Measurements from ENCODE around the gene PPP1R1C. TPM values are rescaled to one million over a fixed set of nuclear protein-coding genes. Genes with fewer than 3 reads are reported as not detected.

The PPP1R1C gene
- total and polyA plus RNA-seq, 9 donors = 0.40 to 2.7 (median 0.83) TPM

- Histone ChIP-seq H3K4me1 (ENCODE audit: control insufficient read depth, insufficient read depth, low read length) (no peaks in the 10 kb centered on the region), H3K9me3 (replicated peaks; ENCODE audit: control insufficient read depth, low read depth, low read length) (no peaks in the 10 kb centered on the region), H3K36me3 (ENCODE audit: control insufficient read depth, insufficient read depth, low read length) (no peaks in the 10 kb centered on the region), H3K4me3 (ENCODE audit: low read length) (no peak overlapping the region), H3K27me3 (ENCODE audit: control insufficient read depth, insufficient read depth, low read length) (no peaks in the 10 kb centered on the region), H3K27ac (ENCODE audit: low read length) (no peak overlapping the region)
- no peak for DNase-seq
Observed at GRCh38 chr2:182101263-182101662, 115.6 kb downstream of the PPP1R1C start.

GRCh38 chr2:182103526-182103925, 117.9 kb downstream of the PPP1R1C start:
- Histone ChIP-seq H3K4me3 (ENCODE audit: low read length) (no peak overlapping the region), H3K4me1 (ENCODE audit: control insufficient read depth, insufficient read depth, low read length) (no peaks in the 10 kb centered on the region), H3K27ac (ENCODE audit: low read length) (no peak overlapping the region), H3K9me3 (replicated peaks; ENCODE audit: control insufficient read depth, low read depth, low read length) (no peaks in the 10 kb centered on the region), H3K36me3 (ENCODE audit: control insufficient read depth, insufficient read depth, low read length) (no peaks in the 10 kb centered on the region), H3K27me3 (ENCODE audit: control insufficient read depth, insufficient read depth, low read length) (no peaks in the 10 kb centered on the region)
- DNase-seq = peak; percentile 37
- 73% methylated on average over 3 of the region's 5 CpGs for WGBS (ENCODE audit: insufficient coverage)

- no CpG with 5 or more reads among the region's 1 CpG for WGBS (ENCODE audit: insufficient coverage)
Observed at GRCh38 chr2:182110347-182110746, 124.7 kb downstream of the PPP1R1C start.

GRCh38 chr2:182113334-182113733, 127.7 kb downstream of the PPP1R1C start:
- WGBS (ENCODE audit: insufficient coverage) = 100% methylated on average over 1 of the region's 3 CpGs

More at GRCh38 chr2:182110347-182110746, 124.7 kb downstream of the PPP1R1C start:
- Histone ChIP-seq H3K4me1 (ENCODE audit: control insufficient read depth, insufficient read depth, low read length) (no peaks in the 10 kb centered on the region), H3K9me3 (replicated peaks; ENCODE audit: control insufficient read depth, low read depth, low read length) (no peaks in the 10 kb centered on the region), H3K4me3 (ENCODE audit: low read length) (no peak overlapping the region), H3K27me3 (ENCODE audit: control insufficient read depth, insufficient read depth, low read length) (no peaks in the 10 kb centered on the region), H3K27ac (ENCODE audit: low read length) (no peak overlapping the region), H3K36me3 (ENCODE audit: control insufficient read depth, insufficient read depth, low read length) (no peaks in the 10 kb centered on the region)
- DNase-seq = no peak

GRCh38 chr2:182115258-182115657, 129.6 kb downstream of the PPP1R1C start:
- H3K4me1 ChIP-seq (ENCODE audit: control insufficient read depth, insufficient read depth, low read length) = no peaks in the 10 kb centered on the region
- H3K36me3 ChIP-seq (ENCODE audit: control insufficient read depth, insufficient read depth, low read length) = no peaks in the 10 kb centered on the region
- H3K9me3 ChIP-seq (replicated peaks; ENCODE audit: control insufficient read depth, low read depth, low read length) = no peaks in the 10 kb centered on the region
- no peak for DNase-seq
- H3K4me3 ChIP-seq (ENCODE audit: low read length) = no peak overlapping the region
- H3K27ac ChIP-seq (ENCODE audit: low read length) = no peak overlapping the region
- H3K27me3 ChIP-seq (ENCODE audit: control insufficient read depth, insufficient read depth, low read length) = no peaks in the 10 kb centered on the region

More at GRCh38 chr2:182113334-182113733, 127.7 kb downstream of the PPP1R1C start:
- Histone ChIP-seq H3K36me3 (ENCODE audit: control insufficient read depth, insufficient read depth, low read length) (no peaks in the 10 kb centered on the region), H3K4me1 (ENCODE audit: control insufficient read depth, insufficient read depth, low read length) (no peaks in the 10 kb centered on the region), H3K4me3 (ENCODE audit: low read length) (no peak overlapping the region), H3K9me3 (replicated peaks; ENCODE audit: control insufficient read depth, low read depth, low read length) (no peaks in the 10 kb centered on the region), H3K27me3 (ENCODE audit: control insufficient read depth, insufficient read depth, low read length) (no peaks in the 10 kb centered on the region), H3K27ac (ENCODE audit: low read length) (no peak overlapping the region)
- DNase-seq = no peak

- Histone ChIP-seq H3K4me1 (ENCODE audit: control insufficient read depth, insufficient read depth, low read length) (no peaks in the 10 kb centered on the region), H3K4me3 (ENCODE audit: low read length) (no peak overlapping the region), H3K36me3 (ENCODE audit: control insufficient read depth, insufficient read depth, low read length) (no peaks in the 10 kb centered on the region), H3K27me3 (ENCODE audit: control insufficient read depth, insufficient read depth, low read length) (no peaks in the 10 kb centered on the region), H3K9me3 (replicated peaks; ENCODE audit: control insufficient read depth, low read depth, low read length) (no peaks in the 10 kb centered on the region), H3K27ac (ENCODE audit: low read length) (no peak overlapping the region)
- no peak for DNase-seq
- no CpG with 5 or more reads among the region's 2 CpGs for WGBS (ENCODE audit: insufficient coverage)
Observed at GRCh38 chr2:182116774-182117173, 131.1 kb downstream of the PPP1R1C start.

- Histone ChIP-seq H3K27me3 (ENCODE audit: control insufficient read depth, insufficient read depth, low read length) (no peaks in the 10 kb centered on the region), H3K4me3 (ENCODE audit: low read length) (no peak overlapping the region), H3K27ac (ENCODE audit: low read length) (no peak overlapping the region), H3K4me1 (ENCODE audit: control insufficient read depth, insufficient read depth, low read length) (no peaks in the 10 kb centered on the region), H3K36me3 (ENCODE audit: control insufficient read depth, insufficient read depth, low read length) (no peaks in the 10 kb centered on the region), H3K9me3 (replicated peaks; ENCODE audit: control insufficient read depth, low read depth, low read length) (no peaks in the 10 kb centered on the region)
- no peak for DNase-seq
- no CpG with 5 or more reads among the region's 1 CpG for WGBS (ENCODE audit: insufficient coverage)
Observed at GRCh38 chr2:182117196-182117595, 131.5 kb downstream of the PPP1R1C start.

- Histone ChIP-seq H3K4me3 (ENCODE audit: low read length) (no peak overlapping the region), H3K27ac (ENCODE audit: low read length) (no peak overlapping the region), H3K36me3 (ENCODE audit: control insufficient read depth, insufficient read depth, low read length) (no peaks in the 10 kb centered on the region), H3K4me1 (ENCODE audit: control insufficient read depth, insufficient read depth, low read length) (no peaks in the 10 kb centered on the region), H3K27me3 (ENCODE audit: control insufficient read depth, insufficient read depth, low read length) (no peaks in the 10 kb centered on the region), H3K9me3 (replicated peaks; ENCODE audit: control insufficient read depth, low read depth, low read length) (no peaks in the 10 kb centered on the region)
- 40% methylated on average over 1 of the region's 3 CpGs for WGBS (ENCODE audit: insufficient coverage)
- no peak for DNase-seq
Observed at GRCh38 chr2:182128821-182129707, 143.4 kb downstream of the PPP1R1C start.

GRCh38 chr2:182132605-182133004, 147.0 kb downstream of the PPP1R1C start:
- Histone ChIP-seq H3K36me3 (ENCODE audit: control insufficient read depth, insufficient read depth, low read length) (no peaks in the 10 kb centered on the region), H3K27ac (ENCODE audit: low read length) (no peak overlapping the region), H3K4me3 (ENCODE audit: low read length) (no peak overlapping the region), H3K4me1 (ENCODE audit: control insufficient read depth, insufficient read depth, low read length) (no peaks in the 10 kb centered on the region), H3K9me3 (replicated peaks; ENCODE audit: control insufficient read depth, low read depth, low read length) (no peaks in the 10 kb centered on the region), H3K27me3 (ENCODE audit: control insufficient read depth, insufficient read depth, low read length) (no peaks in the 10 kb centered on the region)
- DNase-seq = no peak

- no CpG with 5 or more reads among the region's 1 CpG for WGBS (ENCODE audit: insufficient coverage)
- Histone ChIP-seq H3K4me1 (ENCODE audit: control insufficient read depth, insufficient read depth, low read length) (no peaks in the 10 kb centered on the region), H3K4me3 (ENCODE audit: low read length) (no peak overlapping the region), H3K36me3 (ENCODE audit: control insufficient read depth, insufficient read depth, low read length) (no peaks in the 10 kb centered on the region), H3K27ac (ENCODE audit: low read length) (no peak overlapping the region), H3K27me3 (ENCODE audit: control insufficient read depth, insufficient read depth, low read length) (no peaks in the 10 kb centered on the region), H3K9me3 (replicated peaks; ENCODE audit: control insufficient read depth, low read depth, low read length) (no peaks in the 10 kb centered on the region)
- DNase-seq = no peak
Observed at GRCh38 chr2:182133195-182133891, 147.7 kb downstream of the PPP1R1C start.
